ENCODE data around the gene ADCY5.

The ADCY5 gene

DNA sequence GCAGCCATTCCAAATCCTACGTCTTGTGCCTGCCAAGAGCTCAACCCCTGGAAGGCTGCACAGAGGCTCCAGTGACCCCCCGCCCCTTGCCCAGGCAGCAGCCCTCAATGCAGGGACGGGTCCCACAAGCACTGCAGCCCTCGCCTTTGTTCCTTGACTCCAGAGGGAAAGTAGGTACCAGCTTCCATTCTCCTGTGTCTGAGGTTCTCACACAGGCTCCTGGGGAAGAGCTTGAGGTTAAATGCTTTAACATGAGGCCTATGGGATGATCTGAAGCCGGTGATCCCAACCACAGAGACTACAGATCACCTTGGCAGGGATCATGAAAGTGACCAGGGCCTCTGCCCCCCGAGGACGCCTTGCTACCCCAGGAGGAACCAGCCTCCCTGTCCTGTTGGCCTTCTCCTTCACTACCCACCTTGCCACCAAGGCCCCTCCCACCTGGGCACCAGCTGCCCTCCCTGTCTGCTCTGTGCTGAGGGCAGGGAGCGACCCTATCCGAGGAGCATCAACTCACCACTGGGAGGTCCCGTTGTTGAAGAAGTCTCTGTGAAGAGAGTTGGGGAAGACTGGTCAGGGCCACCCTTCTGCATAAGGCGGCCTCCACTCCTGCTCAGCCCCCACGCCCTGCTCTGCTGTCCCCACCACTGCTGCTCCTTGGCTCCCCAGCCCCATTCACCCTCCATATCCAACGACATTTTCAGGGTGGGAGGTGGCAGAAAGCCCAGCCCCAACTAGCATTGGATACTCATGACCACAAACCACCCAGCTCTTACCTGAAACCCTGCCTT is 151.9 kb downstream of the ADCY5 start:
- no peak for DNase-seq

DNA sequence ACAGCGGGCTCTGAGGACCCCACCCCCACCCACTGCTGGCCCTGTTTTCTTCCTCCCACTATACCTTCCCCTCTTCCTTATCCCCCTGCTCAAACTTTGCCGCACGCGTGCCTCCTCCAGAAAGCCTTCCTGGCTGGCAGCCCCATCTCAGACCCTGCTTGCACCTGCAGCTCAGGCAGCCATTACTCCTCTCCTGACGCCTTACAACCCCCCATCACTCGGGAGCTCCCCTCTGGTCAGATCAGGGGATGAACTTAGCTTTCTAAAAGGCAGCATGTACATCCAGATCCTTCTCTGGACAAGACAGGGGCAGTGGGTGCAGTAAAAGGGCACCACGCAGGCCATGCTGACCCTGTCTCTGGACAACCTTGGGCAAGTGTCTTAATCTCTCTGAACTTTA is 152.6 kb downstream of the ADCY5 start:
- no peak for DNase-seq

DNA sequence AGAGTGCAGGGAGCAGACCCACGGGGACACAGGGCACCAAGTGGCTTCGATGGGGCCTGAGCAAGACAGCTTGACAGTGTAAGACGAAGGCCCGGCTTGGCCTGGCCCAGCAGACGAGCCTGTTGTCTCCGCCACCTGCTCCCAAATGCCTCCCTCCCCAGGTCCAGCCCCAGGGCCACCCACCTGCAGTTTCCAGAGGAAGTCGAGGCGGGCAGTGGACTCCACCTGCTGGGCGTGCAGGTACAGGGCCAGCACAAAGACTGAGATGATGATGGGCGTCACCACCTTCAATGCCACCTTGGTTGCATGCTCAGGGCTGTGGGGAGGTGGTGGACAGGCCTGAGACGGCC is 153.0 kb downstream of the ADCY5 start:
- DNase-seq = no peak

DNA sequence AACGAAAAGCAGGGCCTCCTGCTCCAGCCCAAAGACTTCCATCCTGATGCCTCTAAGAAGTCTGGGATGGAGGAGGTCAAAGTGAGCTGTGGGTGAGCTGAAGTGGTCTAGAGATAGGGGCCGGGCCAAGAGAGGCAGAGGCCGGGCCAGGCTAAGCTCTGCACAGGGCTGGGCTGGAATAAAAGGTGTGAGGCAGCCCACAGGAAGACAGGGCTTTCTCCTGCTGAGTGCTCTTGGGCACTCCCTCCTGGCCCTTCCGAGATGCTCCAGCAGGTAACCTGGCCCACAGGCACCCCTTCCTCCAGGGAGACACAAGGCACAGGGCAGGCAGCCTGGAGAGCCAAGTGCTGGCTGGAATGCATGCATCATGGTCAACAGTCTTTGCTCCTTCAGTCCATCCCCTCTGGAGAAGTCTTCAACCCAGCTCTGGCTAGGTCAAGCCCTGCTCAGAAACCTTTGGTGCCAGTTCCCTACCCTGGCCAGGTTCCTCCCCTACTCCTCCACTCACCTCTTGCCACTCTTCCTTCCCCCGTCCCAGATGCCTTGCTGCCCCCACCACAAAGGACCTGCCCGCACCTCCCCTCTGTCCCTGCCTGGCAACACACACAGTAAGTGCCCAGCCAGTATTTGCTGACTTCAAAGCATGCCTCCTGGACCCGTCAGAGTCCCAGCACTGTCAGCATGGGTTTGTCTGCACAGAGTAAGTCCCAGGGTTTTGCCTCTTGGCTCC is 153.6 kb downstream of the ADCY5 start:
- DNase-seq = no peak

DNA sequence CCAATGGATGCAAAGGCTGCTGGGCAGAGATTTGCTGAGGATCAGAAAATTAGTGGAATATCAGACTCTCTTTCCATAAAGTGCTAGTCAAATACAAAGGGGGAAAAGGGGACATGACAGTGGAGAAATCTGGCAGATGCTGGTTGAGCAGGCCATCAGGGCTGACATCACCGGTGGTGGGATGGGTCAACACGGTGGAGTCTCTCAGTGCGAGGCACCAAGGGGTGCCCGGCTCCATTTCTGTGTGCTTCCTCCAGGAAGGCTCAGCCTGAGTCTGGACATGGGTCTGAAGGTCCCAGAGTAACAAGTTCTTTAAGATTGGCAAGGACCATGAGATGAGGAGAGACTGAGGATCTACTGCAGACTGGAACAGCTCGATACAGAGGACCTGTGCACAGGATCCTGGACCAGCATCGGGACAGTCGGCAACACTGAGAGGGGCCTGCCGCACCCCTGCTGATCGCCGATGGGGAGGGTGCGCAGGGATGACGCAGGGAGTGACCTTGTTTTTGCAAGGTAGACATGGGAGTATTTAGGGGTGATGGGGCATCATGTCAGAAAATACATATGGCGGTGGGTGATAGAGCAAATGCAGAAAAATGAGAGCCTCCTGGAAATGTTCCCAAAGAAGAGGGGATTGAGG is 154.5 kb downstream of the ADCY5 start:
- no peak for DNase-seq

DNA sequence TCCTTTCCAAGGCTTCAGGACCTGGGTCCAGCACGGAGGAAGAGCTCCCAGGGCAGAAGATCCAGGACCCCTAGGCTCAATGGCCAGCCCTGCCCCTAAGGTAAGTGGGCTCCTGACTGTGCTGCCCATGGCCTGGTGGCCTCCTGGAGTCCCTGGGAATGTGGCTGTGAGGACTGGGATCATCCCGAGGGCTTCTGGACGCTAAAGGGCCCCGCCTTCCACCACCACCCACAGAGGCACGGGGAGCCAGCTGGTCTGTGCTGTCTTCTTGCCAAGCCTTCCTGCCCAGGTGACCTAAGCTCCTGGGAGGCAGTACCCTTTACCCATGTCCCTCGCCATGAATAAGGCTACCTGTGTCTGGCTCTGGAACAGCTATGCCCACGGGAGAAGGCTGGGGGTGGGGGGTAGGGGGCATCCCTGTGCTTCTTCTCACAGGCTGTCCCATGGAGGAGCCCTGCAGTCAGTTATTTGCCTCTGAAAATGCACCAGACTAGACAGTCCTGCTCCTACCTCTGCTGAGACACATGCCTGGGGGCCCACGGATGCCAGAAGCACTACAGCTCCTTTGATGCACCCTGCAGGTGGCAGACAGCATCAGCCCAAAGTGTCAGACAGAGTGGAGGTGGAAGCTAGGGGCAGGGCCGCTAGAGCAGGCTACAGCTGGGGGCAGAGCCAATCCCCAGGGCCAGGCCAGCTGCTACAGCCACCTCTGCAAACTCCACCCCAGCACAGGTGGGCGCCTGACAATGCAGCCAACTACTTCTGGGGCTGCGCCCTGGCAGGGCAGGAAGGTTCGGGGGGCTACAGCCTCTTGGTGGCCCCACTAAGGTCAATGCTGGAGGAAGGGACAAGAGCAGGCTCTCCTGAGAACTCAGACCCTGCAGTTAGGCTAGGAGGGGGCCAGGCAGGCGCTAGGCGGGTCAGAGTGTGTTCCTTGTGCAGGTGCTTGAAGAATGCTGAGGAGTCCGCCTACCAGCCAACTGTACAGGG is 156.3 kb downstream of the ADCY5 start:
- no peak for DNase-seq

DNA sequence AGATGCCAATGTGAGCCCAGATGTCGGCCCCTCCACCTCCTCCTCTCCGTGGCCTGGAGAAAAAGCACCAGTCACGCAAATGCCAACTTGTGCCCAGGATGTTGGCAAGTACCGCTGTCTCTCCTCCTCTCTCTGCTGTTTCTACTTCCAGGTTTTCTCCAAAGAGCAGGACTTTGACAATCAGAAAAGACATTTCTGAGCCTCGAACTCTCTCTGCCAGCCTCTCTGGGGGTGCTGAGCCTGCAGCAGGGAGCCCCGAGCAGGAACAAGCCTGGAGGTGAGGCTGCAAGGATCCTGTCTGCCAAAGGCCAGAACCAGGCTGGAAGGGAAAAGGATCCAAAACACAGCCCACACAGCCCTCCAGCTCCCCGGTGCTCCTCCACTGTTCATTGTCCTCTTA is 157.5 kb downstream of the ADCY5 start:
- no peak for DNase-seq

DNA sequence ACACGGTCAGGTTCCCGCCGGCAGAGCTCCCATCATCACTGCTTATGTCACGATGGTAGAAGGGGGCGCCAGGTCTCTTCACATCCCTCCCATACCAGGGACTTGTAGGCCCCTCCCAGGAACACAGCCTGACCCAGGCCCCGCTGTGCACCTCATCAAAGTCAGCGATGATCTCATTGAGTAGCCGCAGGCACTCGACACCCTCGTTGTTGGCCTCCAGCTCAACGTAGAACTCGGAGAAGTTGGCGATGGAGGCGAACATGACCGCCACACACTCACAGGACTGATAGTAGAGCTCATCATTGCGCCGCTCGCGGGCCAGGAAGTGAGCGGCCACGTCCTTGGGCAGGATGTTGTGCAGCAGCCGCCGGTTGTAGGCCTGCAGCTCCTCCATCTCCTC is 157.9 kb downstream of the ADCY5 start:
- no peak for DNase-seq

DNA sequence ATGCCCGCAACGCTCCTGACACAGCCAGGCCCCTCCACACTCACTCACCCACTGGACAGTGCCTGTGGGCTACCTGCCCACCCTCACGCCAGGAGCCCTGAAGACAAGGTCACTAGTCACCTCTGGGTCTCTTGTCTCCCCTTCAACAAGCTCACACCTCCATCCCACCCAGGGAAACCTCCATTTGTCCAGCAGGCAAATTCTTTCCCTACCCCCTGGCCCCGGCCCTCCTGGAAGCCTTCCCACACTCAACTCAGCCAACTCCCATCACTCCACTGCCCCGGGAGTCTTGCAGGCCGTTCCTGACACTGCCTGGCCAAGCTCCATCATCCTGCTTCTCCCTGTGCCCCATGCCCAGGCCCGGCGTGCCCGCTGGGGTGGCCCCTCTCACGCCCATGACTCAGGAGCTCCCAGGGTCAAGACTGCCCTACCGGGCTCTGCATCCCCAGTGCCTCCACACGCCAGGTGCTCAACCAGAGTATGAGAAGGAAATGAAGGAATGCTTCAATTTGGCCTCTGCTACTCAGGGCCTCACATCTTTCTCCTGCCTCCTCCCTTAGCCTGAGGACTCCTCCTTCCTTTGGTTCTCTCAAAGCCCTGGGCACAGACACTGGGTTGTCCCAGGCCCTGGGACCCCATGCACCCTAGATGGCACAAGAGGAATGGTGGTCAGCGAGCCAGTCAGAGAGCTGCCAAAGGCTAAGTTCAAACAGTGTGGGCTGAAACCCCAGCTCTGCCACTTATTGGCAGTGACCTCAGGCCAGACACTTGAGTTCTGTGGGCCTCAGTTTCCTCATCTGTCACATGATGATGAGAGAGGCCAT is 158.6 kb downstream of the ADCY5 start:
- DNase-seq = no peak

DNA sequence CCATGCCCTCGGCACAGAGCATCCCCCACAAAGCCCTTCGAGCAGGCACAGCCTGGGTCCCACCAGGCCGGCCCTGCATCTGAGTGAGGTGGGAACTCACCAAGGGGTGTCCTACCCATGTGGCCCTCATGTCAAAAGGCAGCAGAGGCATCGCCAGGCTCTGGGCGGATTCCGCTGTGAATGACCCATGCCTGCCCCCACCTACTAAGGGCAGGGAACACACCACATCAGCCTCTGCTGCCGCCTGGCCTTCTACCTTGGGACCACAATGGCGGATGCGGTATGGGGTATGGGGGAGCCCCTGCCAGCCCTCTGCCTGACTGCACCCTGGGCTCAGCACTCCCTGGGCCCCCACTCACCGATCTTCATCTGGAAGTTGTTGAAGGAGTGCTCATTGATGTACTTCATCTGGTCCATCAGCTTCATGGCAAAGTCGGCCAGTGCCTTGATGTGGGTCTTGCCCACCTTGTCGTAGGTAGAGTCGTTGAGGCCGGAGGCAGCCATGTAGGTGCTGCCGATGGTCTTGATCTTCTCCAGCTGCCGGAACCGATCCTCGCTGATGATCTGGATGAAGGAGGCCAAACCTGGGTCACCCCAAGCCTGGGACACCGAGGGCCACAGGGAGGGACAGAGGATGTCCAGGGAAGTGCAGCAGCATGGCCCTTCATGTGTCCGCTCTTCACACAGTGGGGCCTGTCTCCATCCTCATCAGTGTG is 159.3 kb downstream of the ADCY5 start:
- DNase-seq = no peak

DNA sequence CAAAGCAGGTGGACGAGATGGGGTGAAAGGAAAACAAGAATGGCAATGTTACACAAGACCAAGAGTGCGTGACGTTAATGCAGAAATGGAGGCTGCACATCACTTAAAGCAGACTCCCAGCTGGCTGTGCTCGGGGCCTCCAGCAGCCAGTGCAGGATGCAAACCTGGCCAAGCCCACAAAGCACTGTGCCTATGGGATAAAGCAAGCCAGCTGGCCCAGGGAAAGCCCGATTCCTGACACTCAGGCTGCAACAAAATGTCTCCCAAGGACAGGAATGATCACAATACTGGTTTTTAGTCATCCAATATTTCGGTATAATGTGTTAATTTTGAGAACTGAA is 161.0 kb downstream of the ADCY5 start:
- DNase-seq = no peak

DNA sequence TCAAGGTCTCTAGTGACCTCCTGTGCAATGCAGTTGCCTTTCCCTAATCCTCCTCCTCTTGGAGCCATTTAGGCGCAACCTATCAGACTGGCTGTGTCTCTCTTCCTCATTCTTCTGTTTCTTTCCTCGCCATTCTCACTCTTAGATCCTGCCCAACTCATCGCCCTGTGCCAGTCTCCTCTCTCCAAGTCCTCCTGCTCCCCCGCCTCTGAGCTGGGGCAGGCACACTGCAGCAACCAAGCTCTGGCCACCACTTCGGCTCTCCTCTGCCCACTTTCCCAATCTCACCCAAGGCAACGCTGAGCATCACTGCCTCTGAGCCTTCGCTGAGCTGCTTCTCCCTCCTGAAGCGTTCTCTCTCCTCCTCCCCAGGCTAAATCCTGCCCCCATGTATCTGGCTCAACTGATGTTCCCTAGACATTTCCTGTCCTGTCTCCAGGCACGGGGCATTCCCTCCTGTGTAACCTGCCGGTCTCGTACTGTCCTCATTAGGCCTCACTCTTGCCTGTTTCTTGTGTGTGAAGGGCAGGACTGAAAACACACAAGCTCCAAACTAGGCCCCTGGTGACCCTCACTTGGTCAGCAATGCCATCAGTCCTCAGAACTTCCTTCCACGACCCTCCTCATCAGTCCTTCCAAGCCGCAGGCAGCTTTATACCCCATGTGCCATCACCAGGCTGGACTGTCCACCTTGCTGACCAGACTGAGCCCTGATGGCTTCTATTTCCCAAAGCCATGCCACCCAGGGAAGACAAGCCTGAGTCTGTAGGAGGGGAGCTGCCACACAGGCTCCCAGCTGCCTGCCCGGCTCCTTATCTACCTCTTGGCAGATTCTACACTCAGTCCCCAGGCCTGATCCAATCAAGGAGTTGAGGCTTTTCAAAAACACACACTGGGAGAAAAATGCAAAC is 161.6 kb downstream of the ADCY5 start:
- no peak for DNase-seq

DNA sequence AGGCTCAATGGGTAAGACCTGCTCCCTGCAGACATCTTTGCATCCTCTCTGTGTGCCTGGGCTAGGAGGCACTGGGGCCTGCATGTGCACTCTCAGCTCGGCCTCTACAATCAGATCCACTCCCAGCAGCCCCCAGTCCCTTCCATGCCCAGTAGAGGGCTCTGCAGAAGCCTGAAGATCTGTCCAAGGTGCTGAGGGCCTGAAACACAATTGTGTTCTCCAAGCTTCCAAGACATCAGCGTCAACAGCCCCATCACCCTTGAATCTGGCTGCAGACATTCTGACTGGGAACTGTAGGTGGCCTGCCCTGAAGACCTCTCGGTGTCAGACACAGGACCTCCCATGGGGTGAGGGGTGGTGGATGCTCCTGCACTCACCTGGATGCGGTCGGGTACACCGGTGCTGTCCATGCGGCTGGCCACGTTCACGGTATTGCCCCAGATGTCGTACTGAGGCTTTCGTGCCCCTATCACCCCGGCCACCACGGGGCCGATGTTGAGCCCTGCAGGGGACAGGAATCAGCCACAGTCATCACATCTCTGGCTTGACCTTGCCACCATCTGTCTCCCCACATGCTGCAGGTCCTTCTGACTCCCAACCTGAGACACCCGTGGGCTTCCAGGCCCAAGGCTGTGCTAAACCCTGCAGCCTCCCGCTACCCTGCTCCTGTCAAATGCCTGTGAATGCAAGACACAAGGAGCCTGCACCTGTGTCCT is 162.4 kb downstream of the ADCY5 start:
- peak; percentile 13 for DNase-seq

DNA sequence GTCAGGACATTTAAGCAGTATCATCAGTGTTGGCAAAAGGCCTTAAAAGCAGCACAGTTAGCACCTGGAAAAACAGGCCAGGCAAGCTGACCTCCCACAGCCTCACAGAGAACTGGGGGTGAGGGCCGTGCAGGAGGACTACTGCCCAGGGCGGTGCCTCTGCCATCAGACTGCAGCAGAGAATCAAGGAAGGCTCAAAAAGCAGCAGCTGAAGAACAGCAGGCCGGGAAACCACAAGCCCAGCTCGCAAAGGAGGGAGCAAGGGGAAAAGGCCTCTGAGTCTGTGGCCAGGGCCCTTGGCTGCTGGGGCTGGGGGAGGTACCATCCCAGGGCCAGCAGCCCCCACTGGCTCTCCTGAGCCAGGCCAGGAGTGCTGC is 163.0 kb downstream of the ADCY5 start:
- no peak for DNase-seq

DNA sequence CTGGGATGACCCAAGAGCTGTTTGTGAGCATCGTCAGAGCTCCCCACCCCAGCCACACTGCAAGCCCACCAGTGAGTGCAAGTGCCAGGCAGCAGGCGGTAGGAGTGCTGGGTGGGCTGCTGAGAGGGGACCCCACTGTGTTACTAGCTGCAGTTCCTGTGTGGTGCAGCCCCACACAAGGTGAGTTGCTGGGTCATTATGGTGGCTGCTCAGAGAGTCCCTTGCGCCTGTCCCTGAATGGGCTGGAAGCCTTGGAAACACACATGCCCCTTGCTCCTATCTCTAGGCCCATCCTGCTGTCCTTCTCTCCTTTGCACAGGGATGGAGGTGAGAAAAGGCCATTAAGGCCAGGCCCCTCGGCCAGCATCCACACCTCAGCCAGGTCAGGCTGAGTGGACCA is 163.4 kb downstream of the ADCY5 start:
- no peak for DNase-seq

DNA sequence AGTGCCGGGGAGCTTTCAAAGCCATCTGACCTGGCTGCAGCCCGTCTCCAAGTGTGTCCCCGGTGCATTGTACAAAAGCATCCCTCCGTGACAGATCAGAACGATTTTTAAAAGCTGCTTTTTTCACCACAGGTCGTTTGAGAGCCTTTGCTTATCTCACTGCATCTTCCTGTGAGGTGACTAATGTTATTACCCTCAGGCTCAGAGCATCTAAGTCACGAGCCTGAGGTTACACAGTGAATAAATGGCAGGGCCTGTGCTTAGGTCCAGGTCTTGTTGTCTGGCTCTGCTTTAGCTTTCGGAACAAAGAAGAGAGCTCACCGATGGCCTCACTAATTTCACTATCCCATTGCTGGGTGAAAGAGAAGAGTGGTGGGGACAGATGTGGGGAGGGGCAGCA is 163.8 kb downstream of the ADCY5 start:
- no peak for DNase-seq

DNA sequence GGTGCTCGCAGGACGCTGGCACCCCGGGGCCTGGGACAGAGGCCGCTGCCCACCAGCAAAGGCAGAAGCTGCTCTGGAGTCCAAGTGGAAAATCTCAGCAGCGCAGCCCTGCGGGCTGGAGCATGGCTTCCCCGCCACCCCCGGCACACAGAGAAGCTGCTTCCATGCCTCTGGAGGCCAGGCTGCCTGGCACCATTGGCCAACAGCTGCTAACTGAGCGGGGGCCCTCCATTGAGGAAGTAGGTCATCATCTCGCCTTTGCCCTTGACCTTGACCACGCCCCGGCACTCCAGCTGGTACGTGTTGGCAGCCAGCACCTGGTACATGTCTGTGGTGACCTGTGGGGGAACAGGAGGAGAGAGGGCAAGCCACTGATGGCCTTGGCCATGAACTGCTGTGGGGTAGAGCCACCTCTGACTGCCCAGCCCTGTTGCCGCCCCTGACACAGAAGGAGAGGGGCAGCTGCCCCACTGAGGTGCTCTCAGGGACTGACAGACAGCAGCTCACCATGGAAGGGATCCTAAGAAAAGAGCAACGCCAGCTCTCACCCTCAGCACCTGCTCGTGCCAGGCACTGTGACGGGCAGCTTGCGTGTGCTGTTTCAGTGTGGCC is 164.4 kb downstream of the ADCY5 start:
- DNase-seq = no peak

DNA sequence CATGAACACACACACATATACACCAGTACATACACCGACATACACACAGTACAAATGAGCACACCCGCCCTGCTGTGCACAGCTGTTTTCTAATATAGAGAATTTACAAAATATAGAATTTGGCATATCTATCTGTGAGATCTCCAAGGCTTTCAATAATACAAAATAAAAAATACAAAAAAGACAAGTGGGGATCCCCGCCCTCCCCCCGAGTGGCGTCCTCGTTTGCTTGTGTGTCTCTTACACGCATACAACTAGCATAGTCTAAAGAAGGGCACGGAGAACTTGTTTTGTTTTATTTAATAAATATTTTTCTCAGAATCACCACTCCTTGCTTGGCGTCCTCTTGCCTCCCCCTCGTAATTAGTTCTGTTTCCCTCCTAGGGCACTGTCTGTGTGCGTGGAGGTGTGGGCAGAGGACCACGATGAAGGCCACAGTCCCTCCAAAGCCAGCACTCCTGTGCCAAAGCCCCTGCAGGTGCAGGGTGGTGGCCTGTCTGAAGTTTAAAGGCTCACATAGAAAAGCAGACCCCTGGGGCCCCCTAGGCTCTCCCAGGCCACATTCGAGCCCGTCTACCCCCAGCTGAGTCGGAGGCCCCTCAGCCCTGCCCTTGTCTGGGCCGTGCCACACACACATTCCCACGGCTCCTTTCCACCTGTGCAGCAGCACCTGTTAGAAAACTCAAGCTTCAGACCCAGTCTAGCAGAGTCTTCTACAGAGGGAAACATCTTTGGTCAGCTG is 165.1 kb downstream of the ADCY5 start:
- DNase-seq = no peak

DNA sequence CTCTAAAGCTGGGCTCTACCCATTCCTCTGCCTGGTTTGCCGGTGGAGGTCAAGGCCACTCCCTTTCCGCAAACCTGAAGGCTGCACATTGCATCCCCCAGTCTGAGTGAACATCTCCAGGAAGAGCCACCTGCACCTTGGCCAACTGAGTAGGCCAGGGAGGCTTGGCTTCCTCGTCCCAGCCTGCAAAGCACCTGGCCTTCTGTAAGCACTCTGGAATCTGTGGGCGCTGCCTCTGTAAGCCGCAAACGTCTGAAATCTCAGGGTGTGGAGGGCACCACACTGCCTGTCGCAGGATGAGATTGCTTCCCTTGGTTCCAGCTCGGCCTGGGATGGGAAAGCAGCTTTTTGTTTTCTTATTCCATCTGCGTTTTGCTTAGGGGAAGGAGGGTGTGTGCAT is 165.8 kb downstream of the ADCY5 start:
- no peak for DNase-seq

Measured in NK-92 treated with Interleukin-12 subunit alpha and Interleukin-12 subunit beta, amount 100 ng/mL, for 24 hours (cell line).